GM18951 (cell line): ENCODE measurements around the gene MASP1.

Source experiments
- POLR2A ChIP-seq: IDR thresholded peaks from 4 replicates; pipeline ENCODE4 v1.6.1; 2011; ENCODE audit warnings: mild to moderate bottlenecking; ENCODE audit not compliant: insufficient read length, insufficient read depth; ENCODE audit errors: extremely low read depth
- in situ Hi-C: fragments of 300-500 bp; cut with MboI; formaldehyde crosslinking; loops from one replicate; pipeline ENCODE4 v1.12.0; 2022; ENCODE audit warnings: low sequenced_read_pairs, mixed read lengths, inconsistent platforms; ENCODE audit not compliant: unreplicated experiment

Gene MASP1

GRCh38 chr3:187291512-187292132, at the start of gene MASP1:
Gene MASP1 (minus strand): TSS chr3:187291737. CDS start chr3:187291632, 105 bp downstream.
- TF ChIP-seq POLR2A, result no peak
- in situ Hi-C loops, result no loop called here

GRCh38 chr3:187340578-187340977, 49.0 kb upstream of the MASP1 start:
- in situ Hi-C loops, result no loop called here

GRCh38 chr3:187336322-187336721, 44.8 kb upstream of the MASP1 start:
- TF ChIP-seq POLR2A, result no peak
- in situ Hi-C loops, result no loop called here

More at GRCh38 chr3:187340578-187340977, 49.0 kb upstream of the MASP1 start:
- TF ChIP-seq POLR2A, result no peak

- TF ChIP-seq POLR2A, result no peak
- in situ Hi-C loops, result no loop called here
These were observed 43.4 kb upstream of the MASP1 start for GRCh38 chr3:187334904-187335303.

- TF ChIP-seq POLR2A, result no peak
- in situ Hi-C loops, result no loop called here
These were observed 37.2 kb upstream of the MASP1 start for GRCh38 chr3:187328691-187329090.

GRCh38 chr3:187327845-187328244, 36.3 kb upstream of the MASP1 start:
- in situ Hi-C loops, result no loop called here
- TF ChIP-seq POLR2A, result no peak

- in situ Hi-C loops, result no loop called here
- TF ChIP-seq POLR2A, result no peak
These were observed 34.1 kb upstream of the MASP1 start for GRCh38 chr3:187325632-187326031.

GRCh38 chr3:187323091-187323490, 31.6 kb upstream of the MASP1 start:
- no peak for TF ChIP-seq POLR2A

GRCh38 chr3:187322291-187322690, 30.8 kb upstream of the MASP1 start:
- TF ChIP-seq POLR2A, result no peak
- in situ Hi-C loops, result no loop called here

More at GRCh38 chr3:187323091-187323490, 31.6 kb upstream of the MASP1 start:
- in situ Hi-C loops, result no loop called here

GRCh38 chr3:187321766-187322165, 30.2 kb upstream of the MASP1 start:
- no peak for TF ChIP-seq POLR2A
- in situ Hi-C loops, result no loop called here

GRCh38 chr3:187319699-187320302, 28.3 kb upstream of the MASP1 start:
- TF ChIP-seq POLR2A, result no peak
- in situ Hi-C loops, result loop anchor here (5.0 kb wide), 1 partner anchor 362 kb away; no protein-coding TSS in a partner anchor

- in situ Hi-C loops, result loop anchor here (5.0 kb wide), 1 partner anchor 363 kb away; no protein-coding TSS in a partner anchor
- TF ChIP-seq POLR2A, result no peak
These were observed 27.5 kb upstream of the MASP1 start for GRCh38 chr3:187318819-187319616.

- no peak for TF ChIP-seq POLR2A
- in situ Hi-C loops, result loop anchor here (5.0 kb wide), 1 partner anchor 366 kb away; no protein-coding TSS in a partner anchor
These were observed 24.3 kb upstream of the MASP1 start for GRCh38 chr3:187315872-187316271.

GRCh38 chr3:187314176-187314575, 22.6 kb upstream of the MASP1 start:
- no peak for TF ChIP-seq POLR2A
- in situ Hi-C loops, result no loop called here

- TF ChIP-seq POLR2A, result no peak
- in situ Hi-C loops, result no loop called here
These were observed 19.5 kb upstream of the MASP1 start for GRCh38 chr3:187310954-187311470.
